Cardiac muscle cell (in vitro differentiated cells and primary cell): ENCODE measurements around the gene SLC12A9. TPM values are rescaled to one million over a fixed set of nuclear protein-coding genes. Genes with fewer than 3 reads are reported as not detected.
A peak's percentile ranks its signal among the peaks of the same experiment; 100 is the strongest.

ENCODE experiments used
- DNase-seq, 2 donors: peaks; one replicate each; pipeline versions ENCODE4 v3.0.0 to v3.0.0-alpha.2; 2010 to 2017; ENCODE audit warnings: low read depth in 1 of 2, low spot score in 1 of 2
- H3K27ac ChIP-seq: fragments of 200-600 bp; sonication (generic); 2 replicates; pipeline ENCODE4 v1.5.1; 2016
- H3K27me3 ChIP-seq: fragments of 200-600 bp; sonication (generic); 2 replicates; pipeline ENCODE4 v1.6.0; 2016; ENCODE audit warnings: control low read depth
- H3K36me3 ChIP-seq: fragments of 200-600 bp; sonication (generic); 2 replicates; pipeline ENCODE4 v1.5.1; 2016; ENCODE audit warnings: control low read depth
- H3K4me1 ChIP-seq: fragments of 200-600 bp; sonication (generic); 2 replicates; pipeline ENCODE4 v1.8.1; 2017; ENCODE audit warnings: low read depth, mild to moderate bottlenecking, mixed run types
- H3K4me3 ChIP-seq: fragments of 200-600 bp; sonication (generic); 2 replicates; pipeline ENCODE4 v1.5.1; 2016; ENCODE audit warnings: mild to moderate bottlenecking
- H3K9me3 ChIP-seq: fragments of 200-600 bp; sonication (generic); 2 replicates; pipeline ENCODE4 v1.5.1; 2017; ENCODE audit warnings: low read depth, mild to moderate bottlenecking, control low read depth
- CTCF ChIP-seq: IDR thresholded peaks from 2 replicates; pipeline ENCODE4 v1.5.1; 2012; ENCODE audit warnings: low read depth, mild to moderate bottlenecking, low read length
- polyA plus RNA-seq: library from polyadenylated mRNA; unstranded; fragments of >200 nt; fragmentation: Nextera tagmentation; extraction: Ambion mirVana; gene quantifications from 2 replicates; pipeline ENCODE4 v1.2.1, GENCODE V29; 2016
- total RNA-seq: library from RNA; depleted of rRNA; stranded (reverse); fragments of >200 nt; gene quantifications from 2 replicates; pipeline ENCODE4 v1.2.3, GENCODE V29; 2016

The SLC12A9 gene
- total and polyA plus RNA-seq, 2 experiments from 2014 or later = 14.6 to 18.3 TPM

- TF ChIP-seq CTCF = no peak
- H3K4me1 ChIP-seq = peaks cover 13% of the 10 kb centered on the region
- H3K4me3 ChIP-seq = peak overlapping the region; percentile 54
- H3K9me3 ChIP-seq = no peaks in the 10 kb centered on the region
- peak overlapping the region; percentile 93 for H3K27ac ChIP-seq
- DNase-seq = peak in 1 of 2 donors; percentile 30
- peaks cover 28% of the 10 kb centered on the region for H3K36me3 ChIP-seq
- peaks cover 5% of the 10 kb centered on the region for H3K27me3 ChIP-seq
These were observed 38.4 kb downstream of the SLC12A9 start for GRCh38 chr7:100890653-100891567.

GRCh38 chr7:100891568-100892247 lies 39.2 kb downstream of the SLC12A9 start:
- H3K27me3 ChIP-seq = peaks cover 13% of the 10 kb centered on the region
- peaks cover 20% of the 10 kb centered on the region for H3K36me3 ChIP-seq
- TF ChIP-seq CTCF = no peak
- H3K27ac ChIP-seq = no peak overlapping the region
- no peaks in the 10 kb centered on the region for H3K9me3 ChIP-seq
- no peak for DNase-seq
- H3K4me1 ChIP-seq = peaks cover 13% of the 10 kb centered on the region
- no peak overlapping the region for H3K4me3 ChIP-seq

GRCh38 chr7:100892364-100893317 lies 40.1 kb downstream of the SLC12A9 start:
- H3K4me1 ChIP-seq = peaks cover 13% of the 10 kb centered on the region
- H3K4me3 ChIP-seq = no peak overlapping the region
- no peaks in the 10 kb centered on the region for H3K9me3 ChIP-seq
- peaks cover 11% of the 10 kb centered on the region for H3K36me3 ChIP-seq
- TF ChIP-seq CTCF = no peak
- no peak overlapping the region for H3K27ac ChIP-seq
- no peak for DNase-seq
- H3K27me3 ChIP-seq = peaks cover 21% of the 10 kb centered on the region

GRCh38 chr7:100893318-100893895 lies 40.9 kb downstream of the SLC12A9 start:
- Histone ChIP-seq H3K4me1 (peaks cover 12% of the 10 kb centered on the region), H3K36me3 (peaks cover 3% of the 10 kb centered on the region), H3K27me3 (peaks cover 25% of the 10 kb centered on the region), H3K4me3 (no peak overlapping the region), H3K9me3 (no peaks in the 10 kb centered on the region), H3K27ac (no peak overlapping the region)
- DNase-seq = no peak
- no peak for TF ChIP-seq CTCF
